Nephron (organoid): ENCODE data around the gene SELPLG.

ENCODE experiments used
- H3K27ac Mint-ChIP-seq, 3 experiments: 2 replicates each; pipeline ENCODE4 v1.8.0; 2020; ENCODE audit warnings: mixed read lengths in 3 of 3, mild to moderate bottlenecking in 2 of 3, moderate library complexity in 1 of 3
- H3K27me3 Mint-ChIP-seq: 2 replicates; pipeline ENCODE4 v1.8.0; 2021; ENCODE audit warnings: low read depth, mild to moderate bottlenecking, moderate library complexity, mixed read lengths
- H3K36me3 Mint-ChIP-seq: 2 replicates; pipeline ENCODE4 v1.8.0; 2020; ENCODE audit warnings: low read depth, mixed read lengths
- H3K4me1 Mint-ChIP-seq: 2 replicates; pipeline ENCODE4 v1.8.0; 2020; ENCODE audit warnings: mixed read lengths
- H3K4me3 Mint-ChIP-seq, 3 experiments: 2 replicates each; pipeline ENCODE4 v1.8.0; 2020; ENCODE audit warnings: mild to moderate bottlenecking in 3 of 3, mixed read lengths in 3 of 3, moderate library complexity in 2 of 3
- H3K9me3 Mint-ChIP-seq: 2 replicates; pipeline ENCODE4 v1.8.0; 2020; ENCODE audit warnings: mixed read lengths
- TF ChIP-seq, protein P1 (sequence below), 3 experiments: fragments of 200-600 bp; sonication (generic); IDR thresholded peaks; one replicate each; pipeline ENCODE4 v1.5.0; 2021; ENCODE audit warnings: antibody characterized with exemption in 3 of 3; ENCODE audit not compliant: unreplicated experiment in 3 of 3

The SELPLG gene

DNA sequence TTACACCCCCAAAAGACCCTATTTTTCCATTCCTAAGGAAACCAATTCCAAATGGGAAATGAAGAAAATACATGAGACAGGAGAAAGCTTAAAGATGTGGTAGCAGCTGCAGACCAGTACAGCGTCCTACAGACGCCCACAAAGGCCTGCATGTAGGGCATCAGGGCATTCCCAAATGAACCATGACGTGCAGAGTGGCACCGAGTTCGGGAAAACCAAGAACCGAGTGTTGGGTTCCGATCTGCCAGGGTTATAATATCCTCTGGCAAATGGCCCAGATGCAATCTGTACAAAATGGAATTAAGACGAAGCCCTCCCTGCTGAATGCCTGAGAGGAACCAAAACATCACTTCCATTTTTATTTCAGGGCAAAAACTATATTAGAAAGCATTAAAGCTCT, 34.4 kb upstream of the SELPLG start:
- TF ChIP-seq, protein P1, sequence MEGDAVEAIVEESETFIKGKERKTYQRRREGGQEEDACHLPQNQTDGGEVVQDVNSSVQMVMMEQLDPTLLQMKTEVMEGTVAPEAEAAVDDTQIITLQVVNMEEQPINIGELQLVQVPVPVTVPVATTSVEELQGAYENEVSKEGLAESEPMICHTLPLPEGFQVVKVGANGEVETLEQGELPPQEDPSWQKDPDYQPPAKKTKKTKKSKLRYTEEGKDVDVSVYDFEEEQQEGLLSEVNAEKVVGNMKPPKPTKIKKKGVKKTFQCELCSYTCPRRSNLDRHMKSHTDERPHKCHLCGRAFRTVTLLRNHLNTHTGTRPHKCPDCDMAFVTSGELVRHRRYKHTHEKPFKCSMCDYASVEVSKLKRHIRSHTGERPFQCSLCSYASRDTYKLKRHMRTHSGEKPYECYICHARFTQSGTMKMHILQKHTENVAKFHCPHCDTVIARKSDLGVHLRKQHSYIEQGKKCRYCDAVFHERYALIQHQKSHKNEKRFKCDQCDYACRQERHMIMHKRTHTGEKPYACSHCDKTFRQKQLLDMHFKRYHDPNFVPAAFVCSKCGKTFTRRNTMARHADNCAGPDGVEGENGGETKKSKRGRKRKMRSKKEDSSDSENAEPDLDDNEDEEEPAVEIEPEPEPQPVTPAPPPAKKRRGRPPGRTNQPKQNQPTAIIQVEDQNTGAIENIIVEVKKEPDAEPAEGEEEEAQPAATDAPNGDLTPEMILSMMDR (IDR thresholded peaks at IDR 0.05; ENCODE audit: unreplicated experiment in 3 of 3), result no peak
- H3K27ac Mint-ChIP-seq, result peak overlapping the region in 1 of 3 experiments; percentile 62
- no peaks in the 10 kb centered on the region for H3K27me3 Mint-ChIP-seq
- H3K36me3 Mint-ChIP-seq, result peaks cover 22% of the 10 kb centered on the region
- no peaks in the 10 kb centered on the region for H3K9me3 Mint-ChIP-seq
- H3K4me3 Mint-ChIP-seq, result no peak overlapping the region
- H3K4me1 Mint-ChIP-seq, result peaks cover 62% of the 10 kb centered on the region

DNA sequence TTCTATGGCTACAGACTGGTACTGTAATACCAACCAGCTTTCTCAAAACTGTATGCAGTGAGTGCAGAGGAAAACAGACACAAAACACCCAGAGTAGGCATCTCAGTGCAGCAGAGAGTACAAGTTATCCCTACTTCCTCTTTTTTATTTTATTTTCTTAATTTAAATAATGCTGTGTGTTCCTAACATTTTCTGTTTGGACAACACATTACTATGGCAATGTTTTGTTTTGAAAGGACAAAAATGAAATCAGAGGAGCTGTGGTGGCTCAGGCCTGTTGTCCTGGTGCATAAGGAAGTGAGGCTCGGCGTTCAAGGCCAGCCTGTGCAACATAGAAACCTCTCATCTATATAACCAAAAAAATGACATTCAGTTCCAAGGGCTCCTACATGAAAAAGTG, 33.7 kb upstream of the SELPLG start:
- peaks cover 17% of the 10 kb centered on the region for H3K36me3 Mint-ChIP-seq
- H3K27ac Mint-ChIP-seq, result peak overlapping the region in 2 of 3 experiments; percentile 62 to 76
- TF ChIP-seq, protein P1 (IDR thresholded peaks at IDR 0.05; ENCODE audit: unreplicated experiment in 3 of 3), result no peak
- peaks cover 62% of the 10 kb centered on the region for H3K4me1 Mint-ChIP-seq
- no peaks in the 10 kb centered on the region for H3K9me3 Mint-ChIP-seq
- no peaks in the 10 kb centered on the region for H3K27me3 Mint-ChIP-seq
- H3K4me3 Mint-ChIP-seq, result no peak overlapping the region

- Mint-ChIP-seq H3K4me3 (no peak overlapping the region), H3K27ac (peak overlapping the region; percentile 52 to 76 (median 52)), H3K4me1 (peaks cover 62% of the 10 kb centered on the region), H3K36me3 (peaks cover 13% of the 10 kb centered on the region), H3K9me3 (no peaks in the 10 kb centered on the region), H3K27me3 (no peaks in the 10 kb centered on the region)
- TF ChIP-seq, protein P1 (IDR thresholded peaks at IDR 0.05; ENCODE audit: unreplicated experiment in 3 of 3), result no peak
Measured at GRCh38 chr12:108666401-108666881, 32.7 kb upstream of the SELPLG start.

GRCh38 chr12:108665608-108666202, 32.0 kb upstream of the SELPLG start:
- H3K4me1 Mint-ChIP-seq, result peaks cover 62% of the 10 kb centered on the region
- TF ChIP-seq, protein P1 (IDR thresholded peaks at IDR 0.05; ENCODE audit: unreplicated experiment in 3 of 3), result no peak
- no peak overlapping the region for H3K4me3 Mint-ChIP-seq
- no peaks in the 10 kb centered on the region for H3K27me3 Mint-ChIP-seq
- H3K9me3 Mint-ChIP-seq, result no peaks in the 10 kb centered on the region
- H3K27ac Mint-ChIP-seq, result peak overlapping the region; percentile 52 to 76 (median 52)
- peaks cover 10% of the 10 kb centered on the region for H3K36me3 Mint-ChIP-seq

DNA sequence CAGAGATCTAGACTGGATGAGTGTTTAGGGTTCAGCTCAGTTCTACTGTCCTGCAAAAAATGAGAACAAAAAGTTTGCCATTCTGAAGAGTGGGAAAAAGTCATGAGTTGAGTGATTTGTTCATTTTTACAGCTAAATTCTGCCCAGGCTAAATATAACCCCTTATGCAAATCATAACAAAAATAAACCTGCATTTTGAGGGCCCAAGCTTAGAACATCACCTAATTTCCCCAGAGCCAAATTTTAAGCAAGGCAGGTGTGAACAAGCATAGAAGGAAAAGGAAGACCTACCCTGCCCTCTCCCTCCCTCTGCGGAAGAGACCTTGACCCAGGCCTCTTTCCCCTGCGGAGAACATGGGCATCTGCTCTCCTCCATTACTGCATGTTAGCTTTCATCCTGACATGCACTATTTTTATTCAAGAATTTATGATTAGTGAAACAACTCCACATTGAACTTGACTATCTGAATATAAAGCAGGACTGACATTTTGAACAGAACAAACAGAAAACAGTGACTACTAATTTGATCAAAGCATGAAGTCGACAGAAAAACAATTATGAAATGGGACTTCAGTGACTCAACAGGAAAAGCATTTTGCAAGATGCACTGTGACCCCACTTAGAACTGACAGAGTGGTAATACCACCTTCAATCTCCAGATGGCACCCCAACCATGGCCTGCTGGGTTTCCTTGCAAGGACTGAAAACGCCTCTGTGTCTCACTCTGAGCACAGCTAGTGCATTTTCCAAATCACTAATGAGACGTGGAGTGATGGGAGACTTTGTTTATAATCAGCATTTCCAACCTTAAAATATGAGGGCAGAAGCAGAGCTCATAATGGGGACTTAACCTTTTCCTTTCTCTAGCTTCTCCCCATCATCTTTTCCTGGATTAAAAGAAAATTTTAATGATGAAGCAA, 30.9 kb upstream of the SELPLG start:
- Mint-ChIP-seq H3K9me3 (no peaks in the 10 kb centered on the region), H3K27ac (peak overlapping the region; percentile 7 to 69 (median 52)), H3K4me1 (peaks cover 55% of the 10 kb centered on the region), H3K4me3 (no peak overlapping the region), H3K27me3 (no peaks in the 10 kb centered on the region), H3K36me3 (peaks cover 12% of the 10 kb centered on the region)
- TF ChIP-seq, protein P1 (IDR thresholded peaks at IDR 0.05; ENCODE audit: unreplicated experiment in 3 of 3), result peak; percentile 94 to 98 (median 96)
